Measurements from ENCODE around the gene WRAP73.

- TF ChIP-seq CTCF (conservative IDR thresholded peaks at IDR 0.05; ENCODE audit: low read depth, low read length): no peak
- no peak for TF ChIP-seq EZH2 (IDR thresholded peaks at IDR 0.05; ENCODE audit: low read length, unreplicated experiment)
- no peak for TF ChIP-seq EZH2phosphoT487 (IDR thresholded peaks at IDR 0.05; ENCODE audit: borderline replicate concordance, low read length)
Measured at GRCh38 chr1:3626025-3626424, 23.9 kb downstream of the WRAP73 start.

Data from PC-3 (cell line).